ENCODE data around the gene MICAL3. TPM values are rescaled to one million over a fixed set of nuclear protein-coding genes. Genes with fewer than 3 reads are reported as not detected.

The MICAL3 gene
- total and polyA plus RNA-seq, 9 donors = 17.5 to 106 (median 81.3) TPM

- Histone ChIP-seq H3K4me1 (ENCODE audit: insufficient read depth) (peaks cover 5% of the 10 kb centered on the region), H3K27me3 (no peaks in the 10 kb centered on the region), H3K9me3 (no peaks in the 10 kb centered on the region), H3K36me3 (no peaks in the 10 kb centered on the region), H3K4me3 (no peak overlapping the region), H3K27ac (no peak overlapping the region)
- intact Hi-C loops (cut with DNase I) = loop anchor here in 1 of 4 donors (10.0 kb wide), 1 partner anchor 218 kb away; no protein-coding TSS in a partner anchor
- TF ChIP-seq POLR2A (IDR thresholded peaks at IDR 0.05) (no peak), EP300 (IDR thresholded peaks at IDR 0.05) (no peak), CTCF (IDR thresholded peaks at IDR 0.05) (no peak)
- 80 to 81% (median 81%) methylated on average over 19 to 21 of the region's 21 CpGs for WGBS, 3 donors
- DNase-seq = peak in 1 of 5 donors; percentile 18
Measured at GRCh38 chr22:17772249-17772957, 252.0 kb downstream of the MICAL3 start.

DNA sequence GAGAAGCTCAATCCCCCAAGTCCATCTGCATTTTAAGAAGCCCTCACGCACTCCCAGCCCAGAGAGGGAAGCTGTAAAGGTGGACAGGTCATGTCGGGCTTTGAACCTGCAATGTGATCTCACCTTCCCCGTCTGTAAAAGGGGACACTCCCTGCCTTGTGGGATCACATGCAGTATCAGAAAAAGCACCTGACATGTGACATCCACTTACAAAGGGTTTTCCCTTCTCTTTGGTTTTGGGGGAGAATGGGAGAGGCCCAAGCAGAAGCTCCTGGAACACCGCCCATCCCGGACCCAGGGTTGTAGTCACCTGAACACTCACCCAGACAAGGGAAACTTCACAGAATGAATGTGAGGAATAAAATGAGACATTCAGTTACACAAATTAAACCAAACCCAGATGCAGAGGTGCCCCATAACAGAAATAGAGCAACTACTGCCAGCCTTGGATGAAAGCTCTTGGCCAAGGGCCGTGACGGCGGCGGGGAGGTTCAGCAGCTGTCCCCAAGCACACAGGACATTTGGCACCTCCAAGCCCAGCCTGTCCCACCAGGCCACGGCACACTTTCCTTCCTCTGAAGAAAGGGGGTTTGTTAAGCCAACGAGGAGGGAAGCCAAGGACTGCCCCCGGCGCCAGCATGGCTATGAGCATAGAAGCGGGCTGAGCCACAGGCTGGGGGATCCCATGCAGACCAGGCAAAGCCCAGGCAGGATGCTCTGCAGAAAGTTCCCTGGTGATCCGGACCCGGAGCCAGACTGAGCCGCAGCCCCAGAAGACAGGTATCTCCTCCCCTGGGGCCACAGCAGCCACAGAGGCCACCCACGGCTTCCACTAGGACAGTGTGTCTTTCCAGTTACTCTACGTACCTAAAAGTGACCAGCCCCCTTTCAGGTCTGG, 253.9 kb downstream of the MICAL3 start:
- intact Hi-C loops (cut with DNase I) = loop anchor here in 1 of 4 donors (10.0 kb wide), 1 partner anchor 216 kb away; no protein-coding TSS in a partner anchor
- Histone ChIP-seq H3K27ac (no peak overlapping the region), H3K9me3 (no peaks in the 10 kb centered on the region), H3K4me3 (no peak overlapping the region), H3K4me1 (ENCODE audit: insufficient read depth) (peaks cover 5% of the 10 kb centered on the region), H3K36me3 (no peaks in the 10 kb centered on the region), H3K27me3 (no peaks in the 10 kb centered on the region)
- 88 to 92% (median 91%) methylated on average over 19 of the region's 19 CpGs for WGBS, 3 donors
- TF ChIP-seq POLR2A (IDR thresholded peaks at IDR 0.05) (no peak), CTCF (IDR thresholded peaks at IDR 0.05) (no peak), EP300 (IDR thresholded peaks at IDR 0.05) (no peak)
- no peak for DNase-seq

DNA sequence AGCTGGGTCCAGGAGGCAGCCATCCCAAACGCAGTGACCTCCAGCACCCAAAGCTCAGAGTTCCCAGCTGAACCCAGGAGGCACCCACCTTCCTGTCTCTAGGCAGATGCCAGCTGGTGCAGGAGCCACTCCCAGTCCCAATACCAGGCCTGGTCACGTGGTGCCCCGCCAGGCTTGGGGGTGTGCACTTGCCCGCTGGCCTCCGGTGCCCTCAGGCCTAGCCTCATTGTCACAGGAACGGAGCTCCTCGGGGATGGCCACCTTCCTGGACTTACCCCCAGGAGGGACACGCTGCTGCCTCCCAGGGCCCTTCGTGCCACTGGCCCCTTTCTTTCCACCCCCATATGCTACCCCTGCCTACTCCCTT, 254.7 kb downstream of the MICAL3 start:
- Histone ChIP-seq H3K4me3 (no peak overlapping the region), H3K9me3 (no peaks in the 10 kb centered on the region), H3K36me3 (no peaks in the 10 kb centered on the region), H3K27me3 (no peaks in the 10 kb centered on the region), H3K27ac (no peak overlapping the region), H3K4me1 (ENCODE audit: insufficient read depth) (peaks cover 5% of the 10 kb centered on the region)
- WGBS, 3 donors = 85 to 91% (median 90%) methylated on average over 9 of the region's 9 CpGs
- no peak for DNase-seq
- TF ChIP-seq CTCF (IDR thresholded peaks at IDR 0.05) = no peak
- no peak for TF ChIP-seq POLR2A (IDR thresholded peaks at IDR 0.05)
- TF ChIP-seq EP300 (IDR thresholded peaks at IDR 0.05) = no peak
- intact Hi-C loops (cut with DNase I) = loop anchor here in 1 of 4 donors (10.0 kb wide), 1 partner anchor 215 kb away; no protein-coding TSS in a partner anchor

GRCh38 chr22:17769013-17769715, 255.2 kb downstream of the MICAL3 start:
- Histone ChIP-seq H3K4me3 (no peak overlapping the region), H3K27ac (no peak overlapping the region), H3K36me3 (no peaks in the 10 kb centered on the region), H3K4me1 (ENCODE audit: insufficient read depth) (peaks cover 5% of the 10 kb centered on the region), H3K9me3 (no peaks in the 10 kb centered on the region), H3K27me3 (no peaks in the 10 kb centered on the region)
- WGBS, 3 donors = 92 to 96% (median 93%) methylated on average over 14 of the region's 14 CpGs
- TF ChIP-seq EP300 (IDR thresholded peaks at IDR 0.05) (no peak), CTCF (IDR thresholded peaks at IDR 0.05) (no peak), POLR2A (IDR thresholded peaks at IDR 0.05) (no peak)
- no peak for DNase-seq
- intact Hi-C loops (cut with DNase I) = no loop called here
